ENCODE results near the gene C10orf71.

- TF ChIP-seq, protein P1, sequence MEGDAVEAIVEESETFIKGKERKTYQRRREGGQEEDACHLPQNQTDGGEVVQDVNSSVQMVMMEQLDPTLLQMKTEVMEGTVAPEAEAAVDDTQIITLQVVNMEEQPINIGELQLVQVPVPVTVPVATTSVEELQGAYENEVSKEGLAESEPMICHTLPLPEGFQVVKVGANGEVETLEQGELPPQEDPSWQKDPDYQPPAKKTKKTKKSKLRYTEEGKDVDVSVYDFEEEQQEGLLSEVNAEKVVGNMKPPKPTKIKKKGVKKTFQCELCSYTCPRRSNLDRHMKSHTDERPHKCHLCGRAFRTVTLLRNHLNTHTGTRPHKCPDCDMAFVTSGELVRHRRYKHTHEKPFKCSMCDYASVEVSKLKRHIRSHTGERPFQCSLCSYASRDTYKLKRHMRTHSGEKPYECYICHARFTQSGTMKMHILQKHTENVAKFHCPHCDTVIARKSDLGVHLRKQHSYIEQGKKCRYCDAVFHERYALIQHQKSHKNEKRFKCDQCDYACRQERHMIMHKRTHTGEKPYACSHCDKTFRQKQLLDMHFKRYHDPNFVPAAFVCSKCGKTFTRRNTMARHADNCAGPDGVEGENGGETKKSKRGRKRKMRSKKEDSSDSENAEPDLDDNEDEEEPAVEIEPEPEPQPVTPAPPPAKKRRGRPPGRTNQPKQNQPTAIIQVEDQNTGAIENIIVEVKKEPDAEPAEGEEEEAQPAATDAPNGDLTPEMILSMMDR (IDR thresholded peaks at IDR 0.05; ENCODE audit: control extremely low read depth in 1 of 3, insufficient read depth in 1 of 3, low read depth in 1 of 3, low read length in 3 of 3), result no peak
- TF ChIP-seq SP2 (IDR thresholded peaks at IDR 0.05; ENCODE audit: low read length), result no peak
- no peak for TF ChIP-seq SUZ12 (IDR thresholded peaks at IDR 0.05; ENCODE audit: low read length)
- no peak for TF ChIP-seq RXRA (IDR thresholded peaks at IDR 0.05; ENCODE audit: insufficient read depth, low read depth, low read length)
- TF ChIP-seq, protein P2, sequence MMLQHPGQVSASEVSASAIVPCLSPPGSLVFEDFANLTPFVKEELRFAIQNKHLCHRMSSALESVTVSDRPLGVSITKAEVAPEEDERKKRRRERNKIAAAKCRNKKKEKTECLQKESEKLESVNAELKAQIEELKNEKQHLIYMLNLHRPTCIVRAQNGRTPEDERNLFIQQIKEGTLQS (IDR thresholded peaks at IDR 0.05; ENCODE audit: insufficient read depth, low read depth, low read length), result no peak
- no peak for TF ChIP-seq EP300 (IDR thresholded peaks at IDR 0.05; ENCODE audit: borderline replicate concordance in 1 of 2, low read depth in 2 of 2, low read length in 2 of 2)
Observed at GRCh38 chr10:49257154-49257553, 41.8 kb upstream of the C10orf71 start.
